KMS-11 (cell line): ENCODE data around the gene COL6A5.

Experiments used
- H2AFZ ChIP-seq: fragments of 200-600 bp; sonication (generic); 2 replicates; pipeline ENCODE4 v1.6.1; 2016; ENCODE audit warnings: antibody characterized with exemption, mixed run types, low read depth
- H3K27ac ChIP-seq: fragments of 200-600 bp; sonication (generic); 2 replicates; pipeline ENCODE4 v1.6.1; 2016; ENCODE audit warnings: mild to moderate bottlenecking, mixed run types
- H3K27me3 ChIP-seq: fragments of 200-600 bp; sonication (generic); 2 replicates; pipeline ENCODE4 v1.6.1; 2017; ENCODE audit warnings: mild to moderate bottlenecking, low read depth, mixed run types, moderate library complexity; ENCODE audit not compliant: insufficient read depth
- H3K36me3 ChIP-seq: fragments of 200-600 bp; sonication (generic); 2 replicates; pipeline ENCODE4 v1.6.1; 2017; ENCODE audit warnings: mild to moderate bottlenecking, mixed run types; ENCODE audit not compliant: insufficient read depth
- H3K4me1 ChIP-seq: fragments of 200-600 bp; sonication (generic); 2 replicates; pipeline ENCODE4 v1.6.1; 2016; ENCODE audit warnings: mild to moderate bottlenecking, low read depth, mixed run types; ENCODE audit not compliant: poor library complexity, severe bottlenecking
- H3K4me2 ChIP-seq: fragments of 200-600 bp; sonication (generic); 2 replicates; pipeline ENCODE4 v1.7.0; 2016; ENCODE audit warnings: mild to moderate bottlenecking, mixed run types
- H3K4me3 ChIP-seq: fragments of 200-600 bp; sonication (generic); IDR thresholded peaks from 2 replicates; pipeline ENCODE4 v1.6.1; 2017; ENCODE audit warnings: low read depth, low read length, mixed read lengths; ENCODE audit not compliant: insufficient read depth
- H3K79me2 ChIP-seq: fragments of 200-600 bp; sonication (generic); 2 replicates; pipeline ENCODE4 v1.6.1; 2016; ENCODE audit warnings: low read depth, mixed run types; ENCODE audit not compliant: insufficient read depth
- H3K9ac ChIP-seq: fragments of 200-600 bp; sonication (generic); 2 replicates; pipeline ENCODE4 v1.6.1; 2016; ENCODE audit warnings: mild to moderate bottlenecking, mixed run types
- H4K20me1 ChIP-seq: fragments of 200-600 bp; sonication (generic); 2 replicates; pipeline ENCODE4 v1.6.1; 2016; ENCODE audit warnings: mild to moderate bottlenecking, mixed run types; ENCODE audit not compliant: insufficient read depth
- TF ChIP-seq, protein P1 (sequence below): fragments of 200-600 bp; sonication (generic); conservative IDR thresholded peaks from 2 replicates; pipeline ENCODE4 v1.6.1; 2017; ENCODE audit warnings: low read depth, mild to moderate bottlenecking, antibody characterized with exemption, low read length, moderate library complexity, mixed read lengths

COL6A5 gene

DNA sequence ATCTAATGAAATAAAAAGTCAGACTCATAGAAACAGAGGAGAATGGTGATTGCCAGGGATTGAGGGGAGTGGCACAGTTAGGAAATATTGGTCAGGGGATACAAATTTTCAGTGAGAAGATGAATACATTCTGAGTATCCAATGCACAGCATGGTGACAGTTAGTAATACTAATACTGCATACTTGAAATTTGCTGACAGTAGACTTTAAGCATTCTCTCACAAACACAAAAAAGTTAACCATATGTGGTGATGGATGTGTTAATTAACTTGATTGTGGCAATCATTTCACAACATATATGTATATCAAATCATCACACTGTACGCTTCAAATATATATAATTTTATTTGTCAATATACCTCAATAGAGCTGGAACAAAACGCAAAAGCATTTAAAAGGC lies 162.3 kb downstream of the COL6A5 start:
- no peak overlapping the region for H3K4me2 ChIP-seq
- no peak overlapping the region for H3K27ac ChIP-seq
- H4K20me1 ChIP-seq: no peaks in the 10 kb centered on the region
- TF ChIP-seq, protein P1, sequence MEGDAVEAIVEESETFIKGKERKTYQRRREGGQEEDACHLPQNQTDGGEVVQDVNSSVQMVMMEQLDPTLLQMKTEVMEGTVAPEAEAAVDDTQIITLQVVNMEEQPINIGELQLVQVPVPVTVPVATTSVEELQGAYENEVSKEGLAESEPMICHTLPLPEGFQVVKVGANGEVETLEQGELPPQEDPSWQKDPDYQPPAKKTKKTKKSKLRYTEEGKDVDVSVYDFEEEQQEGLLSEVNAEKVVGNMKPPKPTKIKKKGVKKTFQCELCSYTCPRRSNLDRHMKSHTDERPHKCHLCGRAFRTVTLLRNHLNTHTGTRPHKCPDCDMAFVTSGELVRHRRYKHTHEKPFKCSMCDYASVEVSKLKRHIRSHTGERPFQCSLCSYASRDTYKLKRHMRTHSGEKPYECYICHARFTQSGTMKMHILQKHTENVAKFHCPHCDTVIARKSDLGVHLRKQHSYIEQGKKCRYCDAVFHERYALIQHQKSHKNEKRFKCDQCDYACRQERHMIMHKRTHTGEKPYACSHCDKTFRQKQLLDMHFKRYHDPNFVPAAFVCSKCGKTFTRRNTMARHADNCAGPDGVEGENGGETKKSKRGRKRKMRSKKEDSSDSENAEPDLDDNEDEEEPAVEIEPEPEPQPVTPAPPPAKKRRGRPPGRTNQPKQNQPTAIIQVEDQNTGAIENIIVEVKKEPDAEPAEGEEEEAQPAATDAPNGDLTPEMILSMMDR: no peak
- no peaks in the 10 kb centered on the region for H3K36me3 ChIP-seq
- no peaks in the 10 kb centered on the region for H3K4me1 ChIP-seq
- no peaks in the 10 kb centered on the region for H3K27me3 ChIP-seq
- no peak overlapping the region for H3K4me3 ChIP-seq
- H2AFZ ChIP-seq: no peak overlapping the region
- H3K79me2 ChIP-seq: no peaks in the 10 kb centered on the region
- no peak overlapping the region for H3K9ac ChIP-seq

DNA sequence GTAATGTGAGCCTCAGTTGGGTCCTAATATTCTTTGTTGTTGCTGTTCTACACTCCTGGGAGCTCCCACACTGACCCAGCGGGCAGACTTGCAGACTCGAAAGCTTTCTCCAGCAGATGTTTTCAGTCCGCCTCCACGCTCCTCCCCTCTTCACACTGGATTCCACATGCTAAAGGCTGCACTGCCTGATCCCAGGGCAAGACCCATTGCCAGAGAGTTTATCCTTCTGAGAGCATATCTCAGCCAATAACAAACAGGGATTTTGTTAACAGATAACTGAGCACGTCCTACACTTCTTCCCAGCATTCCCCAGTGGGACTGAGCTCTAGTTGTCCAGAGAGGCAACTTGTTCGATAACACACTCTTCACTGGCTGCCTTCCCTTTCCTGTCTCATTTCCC lies 163.5 kb downstream of the COL6A5 start:
- TF ChIP-seq, protein P1: no peak
- no peaks in the 10 kb centered on the region for H3K27me3 ChIP-seq
- H3K9ac ChIP-seq: no peak overlapping the region
- no peak overlapping the region for H2AFZ ChIP-seq
- H3K4me1 ChIP-seq: no peaks in the 10 kb centered on the region
- H4K20me1 ChIP-seq: no peaks in the 10 kb centered on the region
- H3K4me3 ChIP-seq: no peak overlapping the region
- no peak overlapping the region for H3K4me2 ChIP-seq
- no peak overlapping the region for H3K27ac ChIP-seq
- H3K79me2 ChIP-seq: no peaks in the 10 kb centered on the region
- H3K36me3 ChIP-seq: no peaks in the 10 kb centered on the region

DNA sequence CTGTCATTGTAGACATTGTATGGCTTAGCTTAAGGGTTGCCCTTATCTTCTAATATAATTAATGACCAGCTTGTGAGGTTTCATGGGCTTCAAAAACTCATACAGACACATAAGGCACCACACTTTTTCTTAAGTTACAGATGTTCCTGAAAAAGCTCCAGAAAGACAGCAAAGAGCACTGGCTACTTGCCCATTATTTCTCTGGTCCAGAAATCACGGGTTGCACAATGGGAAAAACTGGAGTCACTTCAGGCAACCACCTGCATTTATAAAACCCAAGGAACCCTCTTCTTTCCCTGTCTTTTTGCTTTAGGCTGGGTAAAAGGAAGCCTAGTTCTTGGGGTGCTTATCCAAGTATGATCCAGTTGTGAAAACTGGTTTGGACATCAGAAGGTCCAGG lies 169.2 kb downstream of the COL6A5 start:
- TF ChIP-seq, protein P1: no peak
- no peak overlapping the region for H3K9ac ChIP-seq
- no peaks in the 10 kb centered on the region for H3K4me1 ChIP-seq
- H3K36me3 ChIP-seq: no peaks in the 10 kb centered on the region
- H3K27me3 ChIP-seq: no peaks in the 10 kb centered on the region
- H3K27ac ChIP-seq: no peak overlapping the region
- H3K4me3 ChIP-seq: no peak overlapping the region
- H3K4me2 ChIP-seq: no peak overlapping the region
- H3K79me2 ChIP-seq: no peaks in the 10 kb centered on the region
- no peak overlapping the region for H2AFZ ChIP-seq
- no peaks in the 10 kb centered on the region for H4K20me1 ChIP-seq

DNA sequence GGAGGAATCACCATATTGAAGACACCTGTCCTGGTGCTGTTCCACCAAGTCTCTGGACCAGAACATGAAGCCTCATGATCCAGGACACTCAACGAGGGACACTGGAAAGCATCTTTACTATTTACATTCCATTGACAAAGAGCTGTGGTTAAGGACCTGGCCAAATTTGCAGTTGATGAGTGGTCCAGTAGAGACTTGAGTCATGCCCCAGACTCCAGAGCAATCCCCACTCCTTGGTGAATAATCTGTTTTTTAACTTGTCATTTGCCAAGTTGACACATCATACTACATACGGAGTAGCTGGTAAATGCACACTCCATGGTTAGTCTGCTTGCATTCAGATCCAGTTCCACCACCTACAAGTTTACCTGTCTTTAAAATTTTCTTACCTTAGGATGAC lies 170.3 kb downstream of the COL6A5 start:
- TF ChIP-seq, protein P1: no peak
- Histone ChIP-seq H3K4me1 (no peaks in the 10 kb centered on the region), H3K4me2 (no peak overlapping the region), H2AFZ (no peak overlapping the region), H3K27me3 (no peaks in the 10 kb centered on the region), H3K27ac (no peak overlapping the region), H3K36me3 (no peaks in the 10 kb centered on the region), H3K4me3 (no peak overlapping the region), H4K20me1 (no peaks in the 10 kb centered on the region), H3K79me2 (no peaks in the 10 kb centered on the region), H3K9ac (no peak overlapping the region)
